ENCODE results near the gene FOSL2. TPM values are rescaled to one million over a fixed set of nuclear protein-coding genes. Genes with fewer than 3 reads are reported as not detected.

FOSL2 gene
- total and polyA plus RNA-seq, 2 experiments from 2014 or later = 0.60 to 4.3 TPM

DNA sequence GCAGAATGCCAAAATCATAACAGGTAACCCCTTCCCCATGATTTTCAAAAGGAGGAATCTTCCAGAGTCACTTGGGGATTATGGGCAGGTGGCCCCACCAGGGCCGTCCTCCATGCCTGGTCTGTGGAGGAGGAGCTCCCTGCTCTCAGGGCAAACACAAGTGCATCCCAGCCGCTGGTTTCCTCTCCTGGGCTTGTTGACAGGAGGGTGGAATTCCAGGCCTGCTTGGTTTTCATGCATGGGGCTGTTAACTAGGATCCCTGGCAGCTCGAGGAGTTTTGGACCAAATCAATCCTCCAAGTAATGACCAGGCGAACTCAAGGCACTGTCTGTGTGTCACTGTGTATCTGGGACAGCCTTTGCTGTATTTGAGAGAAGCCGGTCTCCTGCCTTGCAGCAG, 45.3 kb downstream of the FOSL2 start (continued):
- no peak for TF ChIP-seq NANOG (IDR thresholded peaks at IDR 0.05; ENCODE audit: borderline replicate concordance)
- no peak for TF ChIP-seq JUNB (IDR thresholded peaks at IDR 0.05; ENCODE audit: unreplicated experiment)
- TF ChIP-seq, protein P1, sequence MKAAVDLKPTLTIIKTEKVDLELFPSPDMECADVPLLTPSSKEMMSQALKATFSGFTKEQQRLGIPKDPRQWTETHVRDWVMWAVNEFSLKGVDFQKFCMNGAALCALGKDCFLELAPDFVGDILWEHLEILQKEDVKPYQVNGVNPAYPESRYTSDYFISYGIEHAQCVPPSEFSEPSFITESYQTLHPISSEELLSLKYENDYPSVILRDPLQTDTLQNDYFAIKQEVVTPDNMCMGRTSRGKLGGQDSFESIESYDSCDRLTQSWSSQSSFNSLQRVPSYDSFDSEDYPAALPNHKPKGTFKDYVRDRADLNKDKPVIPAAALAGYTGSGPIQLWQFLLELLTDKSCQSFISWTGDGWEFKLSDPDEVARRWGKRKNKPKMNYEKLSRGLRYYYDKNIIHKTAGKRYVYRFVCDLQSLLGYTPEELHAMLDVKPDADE (IDR thresholded peaks at IDR 0.05) = no peak

DNA sequence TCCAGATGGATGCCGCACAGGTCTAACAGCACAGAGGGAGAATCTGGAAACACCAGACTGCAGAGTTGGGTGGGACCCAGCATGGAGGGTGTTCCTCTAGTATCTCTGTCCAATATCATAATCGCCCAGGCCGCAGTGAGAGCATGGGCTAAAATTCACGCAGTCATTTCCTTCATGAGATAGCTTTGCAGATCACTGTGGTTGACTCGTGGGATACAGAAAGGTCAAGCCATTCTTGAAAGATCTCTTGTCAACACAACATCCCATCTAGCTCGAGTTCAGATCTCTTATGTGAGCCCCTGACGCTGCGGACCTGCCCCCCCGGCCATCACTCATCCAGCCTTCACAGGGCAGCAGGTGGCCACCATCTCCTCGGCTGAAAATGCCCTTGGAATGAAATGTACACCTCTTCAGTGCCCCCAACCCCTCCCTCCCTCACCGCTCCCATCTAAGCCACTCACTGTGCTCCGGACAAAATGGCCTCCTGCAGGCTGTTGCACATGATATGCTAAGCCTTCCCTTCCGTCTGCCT, 45.9 kb downstream of the FOSL2 start:
- Histone ChIP-seq H3K4me3 (no peak overlapping the region), H2AFZ (no peak overlapping the region), H3K27ac (ENCODE audit: low read depth) (no peak overlapping the region), H3K36me3 (ENCODE audit: insufficient read depth) (no peaks in the 10 kb centered on the region), H3K4me1 (ENCODE audit: insufficient read depth) (no peaks in the 10 kb centered on the region), H3K79me2 (replicated peaks; ENCODE audit: insufficient read depth) (no peaks in the 10 kb centered on the region), H3K27me3 (ENCODE audit: insufficient read depth) (no peaks in the 10 kb centered on the region), H3K4me2 (no peak overlapping the region), H4K20me1 (replicated peaks; ENCODE audit: insufficient read depth) (no peaks in the 10 kb centered on the region), H3K9me2 (ENCODE audit: insufficient read depth) (no peaks in the 10 kb centered on the region), H3F3A (replicated peaks; ENCODE audit: low read depth) (no peaks in the 10 kb centered on the region)
- Mint-ChIP-seq H3K4me1 (no peaks in the 10 kb centered on the region), H3K36me3 (ENCODE audit: low read depth) (no peaks in the 10 kb centered on the region), H3K4me3 (no peak overlapping the region), H3K27me3 (ENCODE audit: insufficient read depth, low read depth, poor library complexity) (peaks cover 5% of the 10 kb centered on the region), H3K9me3 (peaks cover 7% of the 10 kb centered on the region; the same call in 2 of the 3 replicates), H3K27ac (no peak overlapping the region)
- no peak for ATAC-seq
- TF ChIP-seq STAT1 (IDR thresholded peaks at IDR 0.05; ENCODE audit: unreplicated experiment) (no peak), CREB1 (CRISPR knock-in tag; IDR thresholded peaks at IDR 0.05; ENCODE audit: low read depth) (no peak), NANOG (IDR thresholded peaks at IDR 0.05; ENCODE audit: borderline replicate concordance) (no peak), EZH2 (IDR thresholded peaks at IDR 0.05; ENCODE audit: low read depth, unreplicated experiment) (no peak), EZH2phosphoT487 (IDR thresholded peaks at IDR 0.05; ENCODE audit: unreplicated experiment) (no peak), ZNF331 (CRISPR knock-in tag; IDR thresholded peaks at IDR 0.05; ENCODE audit: low read depth) (no peak), ZNF114 (CRISPR knock-in tag; IDR thresholded peaks at IDR 0.05) (no peak), POLR2AphosphoS5 (IDR thresholded peaks at IDR 0.05; ENCODE audit: low read depth) (no peak)
- TF ChIP-seq, protein P2, sequence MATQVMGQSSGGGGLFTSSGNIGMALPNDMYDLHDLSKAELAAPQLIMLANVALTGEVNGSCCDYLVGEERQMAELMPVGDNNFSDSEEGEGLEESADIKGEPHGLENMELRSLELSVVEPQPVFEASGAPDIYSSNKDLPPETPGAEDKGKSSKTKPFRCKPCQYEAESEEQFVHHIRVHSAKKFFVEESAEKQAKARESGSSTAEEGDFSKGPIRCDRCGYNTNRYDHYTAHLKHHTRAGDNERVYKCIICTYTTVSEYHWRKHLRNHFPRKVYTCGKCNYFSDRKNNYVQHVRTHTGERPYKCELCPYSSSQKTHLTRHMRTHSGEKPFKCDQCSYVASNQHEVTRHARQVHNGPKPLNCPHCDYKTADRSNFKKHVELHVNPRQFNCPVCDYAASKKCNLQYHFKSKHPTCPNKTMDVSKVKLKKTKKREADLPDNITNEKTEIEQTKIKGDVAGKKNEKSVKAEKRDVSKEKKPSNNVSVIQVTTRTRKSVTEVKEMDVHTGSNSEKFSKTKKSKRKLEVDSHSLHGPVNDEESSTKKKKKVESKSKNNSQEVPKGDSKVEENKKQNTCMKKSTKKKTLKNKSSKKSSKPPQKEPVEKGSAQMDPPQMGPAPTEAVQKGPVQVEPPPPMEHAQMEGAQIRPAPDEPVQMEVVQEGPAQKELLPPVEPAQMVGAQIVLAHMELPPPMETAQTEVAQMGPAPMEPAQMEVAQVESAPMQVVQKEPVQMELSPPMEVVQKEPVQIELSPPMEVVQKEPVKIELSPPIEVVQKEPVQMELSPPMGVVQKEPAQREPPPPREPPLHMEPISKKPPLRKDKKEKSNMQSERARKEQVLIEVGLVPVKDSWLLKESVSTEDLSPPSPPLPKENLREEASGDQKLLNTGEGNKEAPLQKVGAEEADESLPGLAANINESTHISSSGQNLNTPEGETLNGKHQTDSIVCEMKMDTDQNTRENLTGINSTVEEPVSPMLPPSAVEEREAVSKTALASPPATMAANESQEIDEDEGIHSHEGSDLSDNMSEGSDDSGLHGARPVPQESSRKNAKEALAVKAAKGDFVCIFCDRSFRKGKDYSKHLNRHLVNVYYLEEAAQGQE (IDR thresholded peaks at IDR 0.05; ENCODE audit: unreplicated experiment) = no peak
- TF ChIP-seq, protein P3, sequence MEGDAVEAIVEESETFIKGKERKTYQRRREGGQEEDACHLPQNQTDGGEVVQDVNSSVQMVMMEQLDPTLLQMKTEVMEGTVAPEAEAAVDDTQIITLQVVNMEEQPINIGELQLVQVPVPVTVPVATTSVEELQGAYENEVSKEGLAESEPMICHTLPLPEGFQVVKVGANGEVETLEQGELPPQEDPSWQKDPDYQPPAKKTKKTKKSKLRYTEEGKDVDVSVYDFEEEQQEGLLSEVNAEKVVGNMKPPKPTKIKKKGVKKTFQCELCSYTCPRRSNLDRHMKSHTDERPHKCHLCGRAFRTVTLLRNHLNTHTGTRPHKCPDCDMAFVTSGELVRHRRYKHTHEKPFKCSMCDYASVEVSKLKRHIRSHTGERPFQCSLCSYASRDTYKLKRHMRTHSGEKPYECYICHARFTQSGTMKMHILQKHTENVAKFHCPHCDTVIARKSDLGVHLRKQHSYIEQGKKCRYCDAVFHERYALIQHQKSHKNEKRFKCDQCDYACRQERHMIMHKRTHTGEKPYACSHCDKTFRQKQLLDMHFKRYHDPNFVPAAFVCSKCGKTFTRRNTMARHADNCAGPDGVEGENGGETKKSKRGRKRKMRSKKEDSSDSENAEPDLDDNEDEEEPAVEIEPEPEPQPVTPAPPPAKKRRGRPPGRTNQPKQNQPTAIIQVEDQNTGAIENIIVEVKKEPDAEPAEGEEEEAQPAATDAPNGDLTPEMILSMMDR (conservative IDR thresholded peaks at IDR 0.05; ENCODE audit: low read depth in 2 of 2) = no peak
- TF ChIP-seq, protein P4, sequence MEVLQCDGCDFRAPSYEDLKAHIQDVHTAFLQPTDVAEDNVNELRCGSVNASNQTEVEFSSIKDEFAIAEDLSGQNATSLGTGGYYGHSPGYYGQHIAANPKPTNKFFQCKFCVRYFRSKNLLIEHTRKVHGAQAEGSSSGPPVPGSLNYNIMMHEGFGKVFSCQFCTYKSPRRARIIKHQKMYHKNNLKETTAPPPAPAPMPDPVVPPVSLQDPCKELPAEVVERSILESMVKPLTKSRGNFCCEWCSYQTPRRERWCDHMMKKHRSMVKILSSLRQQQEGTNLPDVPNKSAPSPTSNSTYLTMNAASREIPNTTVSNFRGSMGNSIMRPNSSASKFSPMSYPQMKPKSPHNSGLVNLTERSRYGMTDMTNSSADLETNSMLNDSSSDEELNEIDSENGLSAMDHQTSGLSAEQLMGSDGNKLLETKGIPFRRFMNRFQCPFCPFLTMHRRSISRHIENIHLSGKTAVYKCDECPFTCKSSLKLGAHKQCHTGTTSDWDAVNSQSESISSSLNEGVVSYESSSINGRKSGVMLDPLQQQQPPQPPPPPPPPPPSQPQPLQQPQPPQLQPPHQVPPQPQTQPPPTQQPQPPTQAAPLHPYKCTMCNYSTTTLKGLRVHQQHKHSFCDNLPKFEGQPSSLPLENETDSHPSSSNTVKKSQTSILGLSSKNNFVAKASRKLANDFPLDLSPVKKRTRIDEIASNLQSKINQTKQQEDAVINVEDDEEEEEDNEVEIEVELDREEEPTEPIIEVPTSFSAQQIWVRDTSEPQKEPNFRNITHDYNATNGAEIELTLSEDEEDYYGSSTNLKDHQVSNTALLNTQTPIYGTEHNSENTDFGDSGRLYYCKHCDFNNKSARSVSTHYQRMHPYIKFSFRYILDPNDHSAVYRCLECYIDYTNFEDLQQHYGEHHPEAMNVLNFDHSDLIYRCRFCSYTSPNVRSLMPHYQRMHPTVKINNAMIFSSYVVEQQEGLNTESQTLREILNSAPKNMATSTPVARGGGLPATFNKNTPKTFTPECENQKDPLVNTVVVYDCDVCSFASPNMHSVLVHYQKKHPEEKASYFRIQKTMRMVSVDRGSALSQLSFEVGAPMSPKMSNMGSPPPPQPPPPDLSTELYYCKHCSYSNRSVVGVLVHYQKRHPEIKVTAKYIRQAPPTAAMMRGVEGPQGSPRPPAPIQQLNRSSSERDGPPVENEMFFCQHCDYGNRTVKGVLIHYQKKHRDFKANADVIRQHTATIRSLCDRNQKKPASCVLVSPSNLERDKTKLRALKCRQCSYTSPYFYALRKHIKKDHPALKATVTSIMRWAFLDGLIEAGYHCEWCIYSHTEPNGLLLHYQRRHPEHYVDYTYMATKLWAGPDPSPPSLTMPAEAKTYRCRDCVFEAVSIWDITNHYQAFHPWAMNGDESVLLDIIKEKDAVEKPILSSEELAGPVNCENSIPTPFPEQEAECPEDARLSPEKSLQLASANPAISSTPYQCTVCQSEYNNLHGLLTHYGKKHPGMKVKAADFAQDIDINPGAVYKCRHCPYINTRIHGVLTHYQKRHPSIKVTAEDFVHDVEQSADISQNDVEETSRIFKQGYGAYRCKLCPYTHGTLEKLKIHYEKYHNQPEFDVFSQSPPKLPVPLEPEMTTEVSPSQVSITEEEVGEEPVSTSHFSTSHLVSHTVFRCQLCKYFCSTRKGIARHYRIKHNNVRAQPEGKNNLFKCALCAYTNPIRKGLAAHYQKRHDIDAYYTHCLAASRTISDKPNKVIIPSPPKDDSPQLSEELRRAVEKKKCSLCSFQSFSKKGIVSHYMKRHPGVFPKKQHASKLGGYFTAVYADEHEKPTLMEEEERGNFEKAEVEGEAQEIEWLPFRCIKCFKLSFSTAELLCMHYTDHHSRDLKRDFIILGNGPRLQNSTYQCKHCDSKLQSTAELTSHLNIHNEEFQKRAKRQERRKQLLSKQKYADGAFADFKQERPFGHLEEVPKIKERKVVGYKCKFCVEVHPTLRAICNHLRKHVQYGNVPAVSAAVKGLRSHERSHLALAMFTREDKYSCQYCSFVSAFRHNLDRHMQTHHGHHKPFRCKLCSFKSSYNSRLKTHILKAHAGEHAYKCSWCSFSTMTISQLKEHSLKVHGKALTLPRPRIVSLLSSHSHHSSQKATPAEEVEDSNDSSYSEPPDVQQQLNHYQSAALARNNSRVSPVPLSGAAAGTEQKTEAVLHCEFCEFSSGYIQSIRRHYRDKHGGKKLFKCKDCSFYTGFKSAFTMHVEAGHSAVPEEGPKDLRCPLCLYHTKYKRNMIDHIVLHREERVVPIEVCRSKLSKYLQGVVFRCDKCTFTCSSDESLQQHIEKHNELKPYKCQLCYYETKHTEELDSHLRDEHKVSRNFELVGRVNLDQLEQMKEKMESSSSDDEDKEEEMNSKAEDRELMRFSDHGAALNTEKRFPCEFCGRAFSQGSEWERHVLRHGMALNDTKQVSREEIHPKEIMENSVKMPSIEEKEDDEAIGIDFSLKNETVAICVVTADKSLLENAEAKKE (CRISPR knock-in tag; IDR thresholded peaks at IDR 0.05) = no peak
- DNase-seq (ENCODE audit: low spot score) = no peak
